ENCODE data around the gene JOSD1. TPM values are rescaled to one million over a fixed set of nuclear protein-coding genes. Genes with fewer than 3 reads are reported as not detected.
A peak's percentile ranks its signal among the peaks of the same experiment; 100 is the strongest.

The JOSD1 gene
- total RNA-seq, 1 donor from 2014 or later, result 54.6 TPM

GRCh38 chr22:38733724-38734381, 33.1 kb upstream of the JOSD1 start:
- DNase-seq (ENCODE audit: low spot score in 2 of 2), result peak; percentile 73 to 79
- peak; percentile 49 for FAIRE-seq

- FAIRE-seq, result no peak
Observed at GRCh38 chr22:38733329-38733723, 32.6 kb upstream of the JOSD1 start.

DNA sequence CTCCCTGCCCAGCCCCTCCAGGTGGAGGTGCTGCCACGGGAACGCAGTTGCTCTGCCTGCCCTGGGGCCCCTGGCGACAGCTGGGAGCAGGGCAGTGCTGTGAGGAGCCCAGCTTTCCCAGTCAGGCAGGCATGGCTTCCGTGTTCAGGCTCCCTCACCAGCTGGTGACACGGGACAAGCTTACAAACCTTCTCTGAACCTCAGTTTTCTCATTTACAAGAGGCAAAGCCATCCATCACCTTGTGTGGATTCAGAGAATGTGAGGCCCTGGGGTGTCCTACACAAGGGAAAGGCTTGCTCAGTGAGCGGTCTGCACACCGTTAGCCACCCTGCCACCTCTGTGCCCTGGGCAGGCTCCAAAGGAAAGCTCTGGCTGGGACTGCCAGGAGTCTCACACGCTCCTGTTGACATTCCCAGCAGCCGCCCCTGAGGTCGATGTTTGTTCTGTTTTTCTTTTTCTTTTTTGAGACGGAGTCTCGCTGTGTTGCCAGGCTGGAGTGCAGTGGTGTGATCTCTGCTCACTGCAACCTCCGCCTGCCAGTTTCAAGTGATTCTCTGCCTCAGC, 31.6 kb upstream of the JOSD1 start:
- FAIRE-seq (no peak), DNase-seq (ENCODE audit: low spot score in 2 of 2) (no peak)

More at GRCh38 chr22:38733329-38733723, 32.6 kb upstream of the JOSD1 start:
- DNase-seq (ENCODE audit: low spot score in 2 of 2), result no peak

DNA sequence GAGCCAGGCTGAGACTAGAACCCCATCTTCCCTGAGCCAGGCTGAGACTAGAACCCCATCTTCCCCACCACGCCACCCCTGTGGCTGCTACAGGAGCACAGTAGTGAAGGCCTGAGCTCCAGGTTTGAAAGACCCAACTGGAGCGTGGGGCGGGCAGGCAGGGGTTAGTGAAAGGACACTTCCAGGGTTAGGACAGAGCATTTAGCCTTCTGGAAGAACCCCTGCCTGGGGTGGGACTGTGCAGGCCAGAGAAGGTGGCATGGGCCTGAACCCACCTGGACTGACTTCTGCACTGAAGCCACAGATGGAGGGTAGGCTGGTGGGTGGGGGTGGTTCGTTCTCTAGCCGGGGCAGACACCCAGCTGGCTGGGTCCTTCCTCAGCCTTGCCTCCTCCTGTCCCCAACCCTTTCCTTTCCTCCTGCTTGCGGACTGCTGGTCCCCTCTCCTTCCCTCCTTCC, 31.0 kb upstream of the JOSD1 start:
- DNase-seq (ENCODE audit: low spot score in 2 of 2) (no peak), FAIRE-seq (no peak)

DNA sequence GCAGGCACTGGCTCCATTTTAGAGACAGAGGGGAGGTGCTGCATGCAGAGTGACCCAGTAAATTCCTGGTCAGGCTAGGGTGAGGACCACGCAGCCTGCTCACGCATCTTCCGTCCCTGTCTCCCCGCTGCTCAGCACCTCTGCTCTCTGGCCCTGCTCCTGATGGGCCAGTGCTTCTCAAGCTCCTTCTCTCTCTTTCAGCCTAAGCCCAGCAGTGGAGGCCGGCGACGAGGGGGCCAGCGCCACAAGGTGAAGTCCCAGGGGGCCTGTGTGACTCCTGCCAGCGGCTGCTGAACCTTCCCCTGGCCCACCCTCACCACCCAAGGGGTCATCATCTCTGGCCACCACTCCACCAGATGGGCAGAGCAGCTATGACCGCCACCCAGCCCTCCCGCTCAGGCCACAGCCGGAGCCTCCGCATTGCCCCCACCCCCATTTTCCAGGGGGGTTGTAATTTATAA, 29.7 kb upstream of the JOSD1 start:
- DNase-seq (ENCODE audit: low spot score in 2 of 2) (no peak), FAIRE-seq (no peak)

GRCh38 chr22:38729946-38730345, 29.2 kb upstream of the JOSD1 start:
- DNase-seq (ENCODE audit: low spot score in 2 of 2), result no peak
- FAIRE-seq, result no peak

DNA sequence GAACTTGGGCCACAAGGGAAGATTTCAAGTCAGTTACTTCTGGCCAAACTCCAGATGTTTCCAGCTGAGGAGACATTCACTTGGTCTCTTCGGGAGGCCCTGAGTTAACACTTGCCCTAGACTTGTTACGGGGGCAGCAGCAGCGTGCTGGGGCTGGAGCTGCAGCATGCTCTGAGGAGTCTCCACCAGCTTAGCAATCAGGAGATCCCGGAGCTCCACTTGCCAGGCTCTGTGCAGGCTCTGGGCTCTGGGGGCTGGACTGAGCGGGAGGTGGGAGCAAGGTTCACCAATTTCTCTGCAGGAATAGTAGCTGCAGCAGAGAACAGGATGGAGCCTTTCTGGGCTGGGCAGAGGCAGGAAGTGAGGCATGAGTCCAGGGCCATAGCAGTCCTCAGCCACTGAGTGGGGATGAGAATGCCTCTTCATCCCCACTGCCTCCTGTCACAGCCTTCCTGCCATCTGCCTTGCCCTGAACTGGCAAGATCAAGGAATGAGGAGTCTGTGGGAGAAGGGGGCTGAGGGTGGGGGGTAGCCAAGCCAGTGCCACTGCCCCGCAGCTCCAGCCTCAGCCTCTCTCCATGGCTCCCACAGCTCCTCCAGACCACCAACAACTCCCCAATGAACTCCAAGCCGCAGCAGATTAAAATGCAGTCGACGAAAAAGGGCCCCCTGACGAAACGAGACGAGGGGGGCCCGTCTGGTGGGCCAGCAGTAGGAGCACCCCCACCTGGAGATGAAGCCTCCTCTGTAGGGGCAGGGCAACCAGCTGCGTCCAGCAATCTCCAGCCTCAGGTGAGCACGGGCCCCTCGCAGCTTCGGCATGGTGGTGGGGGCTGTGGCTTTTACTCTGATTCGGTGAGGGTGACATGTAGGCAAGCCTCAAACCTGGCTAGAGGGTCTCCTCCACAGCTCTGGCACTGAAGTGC, 28.4 kb upstream of the JOSD1 start:
- FAIRE-seq, result no peak
- DNase-seq (ENCODE audit: low spot score in 2 of 2), result no peak

- FAIRE-seq (no peak), DNase-seq (ENCODE audit: low spot score in 2 of 2) (no peak)
Observed at GRCh38 chr22:38727530-38728451, 27.0 kb upstream of the JOSD1 start.

DNA sequence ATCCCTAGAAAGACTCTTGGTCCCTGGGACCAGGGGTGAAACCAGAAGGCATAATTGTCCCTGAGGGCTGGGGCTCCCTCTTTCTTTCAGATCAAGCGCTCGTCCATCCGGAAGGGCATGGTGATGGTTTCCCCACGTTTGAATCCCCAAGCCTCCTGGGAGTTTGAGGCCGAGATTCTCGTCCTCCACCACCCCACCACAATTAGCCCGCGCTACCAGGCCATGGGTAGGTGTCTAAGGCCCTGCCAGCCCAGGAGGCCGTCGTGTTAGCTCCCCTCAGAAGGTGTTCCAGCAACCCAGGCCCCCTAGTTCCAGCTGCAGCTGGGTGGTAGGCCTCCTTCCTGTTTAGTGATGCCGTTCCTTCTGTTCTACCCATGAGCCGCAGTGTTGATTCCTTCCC, 26.4 kb upstream of the JOSD1 start:
- no peak for DNase-seq (ENCODE audit: low spot score in 2 of 2)
- no peak for FAIRE-seq

GRCh38 chr22:38725900-38726655, 25.3 kb upstream of the JOSD1 start:
- FAIRE-seq (no peak), DNase-seq (ENCODE audit: low spot score in 2 of 2) (no peak)

- DNase-seq (ENCODE audit: low spot score in 2 of 2), result no peak
- no peak for FAIRE-seq
Observed at GRCh38 chr22:38724926-38725571, 24.3 kb upstream of the JOSD1 start.

- FAIRE-seq (no peak), DNase-seq (ENCODE audit: low spot score in 2 of 2) (no peak)
Observed at GRCh38 chr22:38724176-38724575, 23.4 kb upstream of the JOSD1 start.

- no peak for FAIRE-seq
- DNase-seq (ENCODE audit: low spot score in 2 of 2), result no peak
Observed at GRCh38 chr22:38721551-38721950, 20.8 kb upstream of the JOSD1 start.

DNA sequence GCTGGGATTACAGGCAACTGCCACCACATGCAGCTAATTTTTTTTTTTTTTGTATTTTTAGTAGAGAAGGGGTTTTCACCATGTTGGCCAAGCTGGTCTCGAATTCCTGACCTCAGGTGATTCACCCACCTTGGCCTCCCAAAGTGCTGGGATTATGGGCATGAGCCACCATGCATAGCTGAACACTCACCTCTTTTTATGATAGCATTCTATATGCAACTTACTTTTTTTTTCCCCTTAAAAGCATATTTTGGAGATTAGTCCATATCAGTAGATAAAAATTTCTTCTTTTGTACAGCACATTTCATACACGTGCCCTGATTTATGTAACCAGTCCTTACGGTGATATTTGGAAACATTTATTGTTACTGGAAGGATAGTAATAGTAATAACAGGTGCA, 19.6 kb upstream of the JOSD1 start:
- FAIRE-seq (no peak), DNase-seq (ENCODE audit: low spot score in 2 of 2) (no peak)

DNA sequence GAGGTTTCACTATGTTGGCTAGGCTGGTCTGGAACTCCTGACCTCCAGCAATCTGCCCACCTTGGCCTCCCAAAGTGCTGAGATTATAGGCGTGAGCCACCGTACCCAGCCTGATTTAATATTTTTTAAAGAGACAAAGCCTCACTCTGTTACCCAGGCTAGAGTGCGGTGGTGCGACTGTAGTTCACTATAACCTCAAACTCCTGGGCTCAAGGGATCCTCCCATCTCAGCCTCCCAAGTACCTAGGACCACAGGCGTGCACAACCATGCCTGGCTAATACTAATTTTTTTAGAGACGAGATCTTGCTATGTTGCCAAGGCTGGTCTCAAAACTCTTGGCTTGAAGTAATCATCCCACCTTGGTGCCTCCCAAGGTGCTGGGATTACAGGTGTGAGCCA, 18.5 kb upstream of the JOSD1 start:
- DNase-seq (ENCODE audit: low spot score in 2 of 2) (no peak), FAIRE-seq (no peak)

DNA sequence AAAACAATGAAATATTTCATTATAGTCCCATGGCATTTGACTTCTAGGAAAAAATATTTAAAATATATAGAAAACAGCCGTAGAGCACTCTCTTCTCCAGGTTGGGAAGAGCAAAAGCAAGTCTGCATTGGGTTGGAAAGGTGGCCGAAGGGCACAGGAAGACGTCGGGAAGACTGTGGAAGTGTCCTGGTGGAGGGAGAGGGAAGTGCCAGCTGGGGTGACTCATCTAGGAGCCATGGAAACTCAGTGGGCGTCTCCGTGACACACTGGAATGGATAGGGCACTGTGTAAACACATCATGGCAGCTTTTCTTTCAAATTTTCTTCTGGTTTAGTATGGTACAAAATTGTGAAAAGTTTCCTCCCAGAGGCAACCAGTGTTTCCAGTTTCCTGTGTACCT, 17.7 kb upstream of the JOSD1 start:
- DNase-seq (ENCODE audit: low spot score in 2 of 2), result no peak
- no peak for FAIRE-seq

DNA sequence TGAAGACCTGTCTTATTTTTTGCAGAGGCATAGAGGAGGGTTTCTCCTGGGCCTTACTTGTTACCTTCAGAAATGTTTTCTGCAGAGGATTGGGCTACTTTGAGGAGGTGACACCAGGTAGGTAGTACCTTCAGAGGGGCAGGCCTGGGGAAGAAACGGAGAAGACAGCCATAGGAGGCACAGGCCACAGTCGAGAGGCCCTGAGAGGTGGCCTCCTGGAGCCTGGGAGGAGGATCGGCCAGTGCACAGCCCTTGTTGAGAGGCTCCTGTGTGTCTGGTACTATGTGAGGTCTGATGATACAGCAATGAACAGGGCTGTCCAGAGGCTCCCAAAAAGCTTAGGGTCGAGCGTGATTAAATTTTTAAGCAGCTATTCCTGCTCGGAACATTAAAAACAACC, 16.5 kb upstream of the JOSD1 start:
- FAIRE-seq (no peak), DNase-seq (ENCODE audit: low spot score in 2 of 2) (no peak)

GRCh38 chr22:38716826-38717225, 16.1 kb upstream of the JOSD1 start:
- DNase-seq (ENCODE audit: low spot score in 2 of 2) (no peak), FAIRE-seq (no peak)

- DNase-seq (ENCODE audit: low spot score in 2 of 2), result no peak
- FAIRE-seq, result no peak
Observed at GRCh38 chr22:38716271-38716670, 15.5 kb upstream of the JOSD1 start.
